OCI-LY1 (cell line): ENCODE measurements around the gene A4GNT.

ENCODE experiments used
- H2AFZ ChIP-seq: fragments of 200-600 bp; sonication (generic), shearing (Covaris generic); 2 replicates; pipeline ENCODE4 v1.6.0; 2014; ENCODE audit warnings: antibody characterized with exemption, mild to moderate bottlenecking, low read length
- H3F3A ChIP-seq: fragments of 200-600 bp; sonication (generic), shearing (Covaris generic); 2 replicates; pipeline ENCODE4 v1.6.0; 2014; ENCODE audit warnings: mild to moderate bottlenecking, antibody characterized with exemption, low read length, moderate library complexity; ENCODE audit not compliant: insufficient read depth
- H3K27ac ChIP-seq: fragments of 200-600 bp; sonication (generic); 2 replicates; pipeline ENCODE4 v1.5.1; 2014; ENCODE audit warnings: low read length, mixed run types, mild to moderate bottlenecking, low read depth; ENCODE audit not compliant: poor library complexity, severe bottlenecking
- H3K27me3 ChIP-seq: fragments of 200-600 bp; sonication (generic); 2 replicates; pipeline ENCODE4 v1.6.0; 2014; ENCODE audit warnings: antibody characterized with exemption, mild to moderate bottlenecking, low read length, moderate library complexity; ENCODE audit not compliant: insufficient read depth
- H3K36me3 ChIP-seq: fragments of 200-600 bp; sonication (generic); 2 replicates; pipeline ENCODE4 v1.6.1; 2014; ENCODE audit warnings: mild to moderate bottlenecking, antibody characterized with exemption, low read length, moderate library complexity, mixed read lengths; ENCODE audit not compliant: insufficient read depth
- H3K4me1 ChIP-seq: fragments of 200-600 bp; sonication (generic); 2 replicates; pipeline ENCODE4 v1.5.1; 2014; ENCODE audit warnings: mild to moderate bottlenecking, low read length, moderate library complexity; ENCODE audit not compliant: insufficient read depth, severe bottlenecking
- H3K4me2 ChIP-seq: fragments of 200-600 bp; sonication (generic), shearing (Covaris generic); 2 replicates; pipeline ENCODE4 v1.6.1; 2014; ENCODE audit warnings: low read length
- H3K4me3 ChIP-seq: fragments of 200-600 bp; sonication (generic); 2 replicates; pipeline ENCODE4 v1.5.1; 2014; ENCODE audit warnings: low read length, low read depth, mild to moderate bottlenecking, mixed read lengths; ENCODE audit not compliant: poor library complexity, severe bottlenecking
- H3K79me2 ChIP-seq: fragments of 200-600 bp; shearing (Covaris generic); 2 replicates; pipeline ENCODE4 v1.6.1; 2016; ENCODE audit warnings: mixed run types, low read length, mixed read lengths; ENCODE audit not compliant: insufficient read depth
- H3K9ac ChIP-seq: fragments of 200-600 bp; sonication (generic), shearing (Covaris generic); 2 replicates; pipeline ENCODE4 v1.6.1; 2014; ENCODE audit warnings: mild to moderate bottlenecking, low read length, mixed read lengths
- H3K9me2 ChIP-seq: fragments of 200-600 bp; sonication (generic), shearing (Covaris generic); 2 replicates; pipeline ENCODE4 v1.6.1; 2014; ENCODE audit warnings: low read depth, mild to moderate bottlenecking, low read length, mixed read lengths
- H3K9me3 ChIP-seq: fragments of 200-600 bp; shearing (Covaris generic); 2 replicates; pipeline ENCODE4 v1.6.1; 2014; ENCODE audit warnings: low read length, mixed read lengths
- H4K20me1 ChIP-seq: fragments of 200-600 bp; sonication (generic), shearing (Covaris generic); 2 replicates; pipeline ENCODE4 v1.6.0; 2016; ENCODE audit warnings: mild to moderate bottlenecking, low read length; ENCODE audit not compliant: insufficient read depth
- EZH2 ChIP-seq: fragments of 200-600 bp; sonication (generic), shearing (Covaris generic); IDR thresholded peaks from 2 replicates; pipeline ENCODE4 v1.8.0; 2017; ENCODE audit warnings: borderline replicate concordance, mixed run types, mild to moderate bottlenecking, antibody characterized with exemption, low read length, moderate library complexity, mixed read lengths
- TF ChIP-seq, protein P1 (sequence below): fragments of 200-600 bp; sonication (generic), shearing (Covaris generic); IDR thresholded peaks from 2 replicates; pipeline ENCODE4 v1.5.1; 2017; ENCODE audit warnings: mild to moderate bottlenecking, antibody characterized with exemption, low read length, moderate library complexity, mixed read lengths

A4GNT gene

DNA sequence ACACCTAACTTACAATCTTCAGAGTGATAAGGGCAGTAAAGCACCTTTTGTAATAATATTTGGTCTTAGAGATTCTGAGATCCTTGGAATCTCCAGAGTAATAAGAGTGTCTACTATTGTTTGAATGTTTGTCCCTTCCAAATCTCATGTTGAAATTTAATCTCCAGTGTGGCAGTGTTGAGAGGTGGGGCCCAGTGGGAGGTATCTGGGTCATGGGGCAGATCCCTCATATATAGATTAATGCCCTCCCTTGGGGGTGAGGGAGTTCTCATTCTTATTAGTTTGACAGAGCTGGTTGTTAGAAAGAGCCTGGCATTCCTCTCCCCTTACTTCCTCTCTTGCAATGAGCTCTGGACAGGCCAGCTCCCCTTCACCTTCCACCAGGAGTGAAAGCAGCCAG lies 32.8 kb downstream of the A4GNT start:
- H3K9me2 ChIP-seq: no peaks in the 10 kb centered on the region
- H3K36me3 ChIP-seq: no peaks in the 10 kb centered on the region
- no peaks in the 10 kb centered on the region for H3K9me3 ChIP-seq
- H2AFZ ChIP-seq: no peak overlapping the region
- H3F3A ChIP-seq: no peaks in the 10 kb centered on the region
- H3K27ac ChIP-seq: no peak overlapping the region
- H3K4me3 ChIP-seq: no peak overlapping the region
- H4K20me1 ChIP-seq: no peaks in the 10 kb centered on the region
- H3K9ac ChIP-seq: no peak overlapping the region
- H3K4me2 ChIP-seq: no peak overlapping the region
- H3K4me1 ChIP-seq: no peaks in the 10 kb centered on the region
- 0 out of 2 replicates have a peak, but pooled peaks cover 4% of the 10 kb centered on the region for H3K27me3 ChIP-seq
- no peak for TF ChIP-seq EZH2
- TF ChIP-seq, protein P1, sequence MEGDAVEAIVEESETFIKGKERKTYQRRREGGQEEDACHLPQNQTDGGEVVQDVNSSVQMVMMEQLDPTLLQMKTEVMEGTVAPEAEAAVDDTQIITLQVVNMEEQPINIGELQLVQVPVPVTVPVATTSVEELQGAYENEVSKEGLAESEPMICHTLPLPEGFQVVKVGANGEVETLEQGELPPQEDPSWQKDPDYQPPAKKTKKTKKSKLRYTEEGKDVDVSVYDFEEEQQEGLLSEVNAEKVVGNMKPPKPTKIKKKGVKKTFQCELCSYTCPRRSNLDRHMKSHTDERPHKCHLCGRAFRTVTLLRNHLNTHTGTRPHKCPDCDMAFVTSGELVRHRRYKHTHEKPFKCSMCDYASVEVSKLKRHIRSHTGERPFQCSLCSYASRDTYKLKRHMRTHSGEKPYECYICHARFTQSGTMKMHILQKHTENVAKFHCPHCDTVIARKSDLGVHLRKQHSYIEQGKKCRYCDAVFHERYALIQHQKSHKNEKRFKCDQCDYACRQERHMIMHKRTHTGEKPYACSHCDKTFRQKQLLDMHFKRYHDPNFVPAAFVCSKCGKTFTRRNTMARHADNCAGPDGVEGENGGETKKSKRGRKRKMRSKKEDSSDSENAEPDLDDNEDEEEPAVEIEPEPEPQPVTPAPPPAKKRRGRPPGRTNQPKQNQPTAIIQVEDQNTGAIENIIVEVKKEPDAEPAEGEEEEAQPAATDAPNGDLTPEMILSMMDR: no peak
- no peaks in the 10 kb centered on the region for H3K79me2 ChIP-seq

DNA sequence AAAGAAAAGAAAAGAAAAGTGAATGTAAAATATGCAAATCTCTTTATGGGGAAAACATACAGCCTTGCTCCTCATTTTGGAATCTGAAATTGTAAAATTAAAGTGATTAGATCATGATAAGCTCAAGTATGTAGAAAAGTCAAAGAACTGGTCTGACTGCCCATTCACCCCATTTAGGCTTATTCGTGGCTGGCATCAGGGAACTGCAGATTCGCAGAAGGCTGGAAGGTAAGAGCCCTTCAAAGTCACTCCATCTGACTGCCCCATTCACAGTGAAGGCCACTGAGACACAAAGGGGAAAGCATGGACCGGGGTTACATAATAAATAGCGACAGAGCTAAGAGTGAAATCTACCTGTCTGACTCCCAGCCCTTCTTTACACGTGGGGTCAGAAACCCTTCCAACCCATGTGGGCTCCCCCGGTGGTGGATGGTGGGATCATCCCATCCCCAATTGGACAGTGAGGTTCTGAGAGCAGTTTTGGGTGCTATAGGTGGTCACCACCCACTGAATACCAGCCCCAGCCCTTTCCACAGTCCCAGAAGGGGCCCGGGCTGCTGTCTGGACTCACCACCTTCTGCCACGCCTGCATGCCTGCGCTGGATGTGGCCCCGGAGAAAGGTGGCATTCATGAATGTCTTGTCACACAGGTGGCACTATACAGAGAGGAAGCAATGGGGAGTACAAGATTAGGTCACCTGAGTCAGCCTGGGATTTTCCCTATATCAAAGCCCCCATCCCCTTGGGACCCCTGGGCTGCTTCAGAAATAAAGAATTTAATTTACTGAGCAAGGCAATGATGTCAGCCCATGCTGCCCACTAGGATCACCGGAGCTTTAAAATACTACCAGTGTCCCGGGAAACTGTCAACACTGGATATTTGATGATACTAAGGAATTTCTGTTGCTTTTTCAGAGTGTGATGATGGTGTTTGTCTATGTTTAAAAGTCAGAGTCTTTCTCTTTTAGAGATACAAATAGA lies 34.7 kb downstream of the A4GNT start:
- Histone ChIP-seq H2AFZ (no peak overlapping the region), H3K9me2 (no peaks in the 10 kb centered on the region), H3K4me2 (no peak overlapping the region), H3K9ac (no peak overlapping the region), H3F3A (no peaks in the 10 kb centered on the region), H3K27me3 (0 out of 2 replicates have a peak, but pooled peaks cover 8% of the 10 kb centered on the region), H3K4me3 (no peak overlapping the region), H3K4me1 (no peaks in the 10 kb centered on the region), H3K9me3 (no peaks in the 10 kb centered on the region), H3K27ac (no peak overlapping the region), H3K36me3 (no peaks in the 10 kb centered on the region), H3K79me2 (no peaks in the 10 kb centered on the region), H4K20me1 (no peaks in the 10 kb centered on the region)
- TF ChIP-seq, protein P1: 0 out of 2 replicates have a peak, but pooled peaks have one; percentile 11
- TF ChIP-seq EZH2: no peak

DNA sequence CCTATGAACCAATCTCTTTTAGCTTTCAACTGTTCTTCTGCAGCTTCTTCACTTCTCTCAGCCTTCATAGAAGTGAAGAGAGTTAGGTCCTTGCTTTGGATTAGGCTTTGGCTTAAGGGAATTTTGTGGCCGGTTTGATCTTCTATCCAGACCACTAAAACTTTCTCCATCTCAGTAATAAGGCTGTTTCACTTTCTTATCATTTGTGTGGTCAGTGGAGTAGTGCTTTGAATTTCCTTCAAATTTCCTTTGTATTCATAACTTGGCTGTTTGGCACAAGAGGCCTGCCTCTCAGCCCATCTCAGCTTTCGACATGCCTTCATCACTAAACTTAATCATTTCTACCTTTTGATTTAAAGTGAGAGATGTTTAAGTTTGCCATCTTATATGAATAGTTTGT lies 38.5 kb downstream of the A4GNT start:
- H3K79me2 ChIP-seq: no peaks in the 10 kb centered on the region
- no peak overlapping the region for H3K4me3 ChIP-seq
- no peaks in the 10 kb centered on the region for H3F3A ChIP-seq
- no peaks in the 10 kb centered on the region for H4K20me1 ChIP-seq
- no peaks in the 10 kb centered on the region for H3K4me1 ChIP-seq
- TF ChIP-seq, protein P1: no peak
- no peak for TF ChIP-seq EZH2
- 0 out of 2 replicates have a peak, but pooled peaks cover 8% of the 10 kb centered on the region for H3K27me3 ChIP-seq
- H3K9me2 ChIP-seq: no peaks in the 10 kb centered on the region
- H3K36me3 ChIP-seq: no peaks in the 10 kb centered on the region
- no peaks in the 10 kb centered on the region for H3K9me3 ChIP-seq
- H3K9ac ChIP-seq: no peak overlapping the region
- no peak overlapping the region for H3K27ac ChIP-seq
- H2AFZ ChIP-seq: no peak overlapping the region
- H3K4me2 ChIP-seq: no peak overlapping the region
